Endothelial cell of umbilical vein (primary cell): Measurements from ENCODE around the gene PRKCD. TPM values are rescaled to one million over a fixed set of nuclear protein-coding genes. Genes with fewer than 3 reads are reported as not detected.

Experiments
- BruUV-seq: library from RNA; stranded (reverse); fragments of 400-500 nt; replicated peaks from 2 replicates; lab custom pipeline; 2021; lab: Mats Ljungman, UMichigan
- CTCF ChIA-PET: fragments of 300-600, 350-600 bp; sonication (Branson Sonifier 250); formaldehyde crosslinking; loops from one replicate; lab custom pipeline; 2021; ENCODE audit warnings: antibody characterized with exemption, inconsistent platforms; lab: Charles Lee
- POLR2A ChIA-PET: fragments of 300-600, 350-600 bp; sonication (Branson Sonifier 250); formaldehyde crosslinking; loops from one replicate; lab custom pipeline; 2021; ENCODE audit warnings: antibody characterized with exemption, inconsistent platforms; lab: Charles Lee
- DNase-seq: peaks from one replicate; pipeline ENCODE4 v3.0.0-alpha.2; 2011; ENCODE audit warnings: low read depth, low spot score
- FAIRE-seq: peaks from 2 replicates; lab custom pipeline; 2011; peaks lifted over from hg19 to GRCh38; lab: Jason Lieb, UNC
- H2AFZ ChIP-seq: 2 replicates; pipeline ENCODE4 v1.6.0; 2012; ENCODE audit warnings: low read depth, low read length, control low read depth, inconsistent platforms
- H3K27ac ChIP-seq: 2 replicates; pipeline ENCODE4 v1.5.1; 2011; ENCODE audit warnings: low read depth, mild to moderate bottlenecking, control low read depth, low read length, moderate library complexity; ENCODE audit not compliant: insufficient read depth
- H3K27me3 ChIP-seq, 2 experiments: 2 replicates each; pipeline versions ENCODE4 v1.6.0 to v1.6.1; 2011; ENCODE audit warnings: low read length in 2 of 2, mixed read lengths in 1 of 2; ENCODE audit not compliant: control insufficient read depth in 2 of 2, insufficient read depth in 2 of 2
- H3K36me3 ChIP-seq, 2 experiments: 2 replicates in 1 of 2; 3 replicates in 1 of 2; pipeline ENCODE4 v1.5.1; 2011; ENCODE audit warnings: low read length in 2 of 2, mild to moderate bottlenecking in 1 of 2, moderate library complexity in 1 of 2; ENCODE audit not compliant: control insufficient read depth in 2 of 2, insufficient read depth in 2 of 2; ENCODE audit errors: extremely low read depth in 1 of 2
- H3K4me1 ChIP-seq: 3 replicates; pipeline ENCODE4 v1.5.1; 2011; ENCODE audit warnings: mild to moderate bottlenecking, low read length; ENCODE audit not compliant: control insufficient read depth, insufficient read depth; ENCODE audit errors: extremely low read depth
- H3K4me2 ChIP-seq: 2 replicates; pipeline ENCODE4 v1.6.1; 2011; ENCODE audit warnings: low read length, control low read depth, mixed read lengths; ENCODE audit not compliant: insufficient read depth
- H3K4me3 ChIP-seq, 3 experiments: fragments of 200-600 bp in 1 of 3; sonication (generic), shearing (Covaris generic) in 1 of 3; replicated peaks in 1 of 3; 2 replicates each; pipeline ENCODE4 v1.5.1; 2011 to 2016; ENCODE audit warnings: control low read depth in 3 of 3, low read length in 3 of 3, mild to moderate bottlenecking in 2 of 3, inconsistent platforms in 1 of 3, low read depth in 1 of 3, moderate library complexity in 1 of 3; ENCODE audit not compliant: insufficient read depth in 1 of 3
- H3K79me2 ChIP-seq: 2 replicates; pipeline ENCODE4 v1.6.0; 2012; ENCODE audit warnings: low read length, inconsistent platforms; ENCODE audit not compliant: control insufficient read depth, insufficient read depth
- H3K9ac ChIP-seq: replicated peaks from 2 replicates; pipeline ENCODE3; 2011; ENCODE audit warnings: low read length, control low read depth; ENCODE audit not compliant: insufficient read depth; ENCODE audit errors: extremely low read depth
- H3K9me1 ChIP-seq: replicated peaks from 3 replicates; pipeline ENCODE4 v1.6.0; 2011; ENCODE audit warnings: mild to moderate bottlenecking, low read length; ENCODE audit not compliant: control insufficient read depth, insufficient read depth; ENCODE audit errors: extremely low read depth
- H3K9me3 ChIP-seq: replicated peaks from 2 replicates; pipeline ENCODE4 v1.5.1; 2012; ENCODE audit warnings: low read length, inconsistent platforms; ENCODE audit not compliant: control insufficient read depth, insufficient read depth
- H4K20me1 ChIP-seq: replicated peaks from 2 replicates; pipeline ENCODE3; 2011; ENCODE audit warnings: mild to moderate bottlenecking, low read length; ENCODE audit not compliant: control insufficient read depth, insufficient read depth; ENCODE audit errors: extremely low read depth
- CTCF ChIP-seq, 2 donors: IDR thresholded peaks; 1 replicate in 1 of 2; 2 replicates in 1 of 2; pipeline ENCODE4 v1.5.1; 2011; ENCODE audit warnings: low read length in 2 of 2, mild to moderate bottlenecking in 2 of 2, moderate library complexity in 2 of 2, control low read depth in 1 of 2, inconsistent platforms in 1 of 2, low read depth in 1 of 2; ENCODE audit not compliant: insufficient read depth in 1 of 2; ENCODE audit errors: extremely low read depth in 1 of 2
- EZH2 ChIP-seq: IDR thresholded peaks from 2 replicates; pipeline ENCODE4 v1.6.1; 2012; ENCODE audit warnings: borderline replicate concordance, low read depth, mild to moderate bottlenecking, moderate library complexity, low read length, inconsistent platforms; ENCODE audit not compliant: severe bottlenecking
- FOS ChIP-seq: IDR thresholded peaks from 2 replicates; pipeline ENCODE4 v1.6.1; 2011; ENCODE audit warnings: mild to moderate bottlenecking, low read length, moderate library complexity, borderline replicate concordance; ENCODE audit not compliant: insufficient read depth
- GATA2 ChIP-seq: IDR thresholded peaks from 2 replicates; pipeline ENCODE4 v1.7.0; 2011; ENCODE audit warnings: low read depth, mild to moderate bottlenecking, moderate library complexity, mixed read lengths, low read length; ENCODE audit not compliant: insufficient read length, insufficient read depth
- JUN ChIP-seq: IDR thresholded peaks from 2 replicates; pipeline ENCODE4 v1.6.1; 2011; ENCODE audit warnings: borderline replicate concordance, low read depth; ENCODE audit not compliant: insufficient read length, insufficient read depth
- MAX ChIP-seq: IDR thresholded peaks from 2 replicates; pipeline ENCODE4 v1.6.1; 2011; ENCODE audit not compliant: insufficient read depth, insufficient read length
- MYC ChIP-seq: IDR thresholded peaks from one replicate; pipeline ENCODE4 v1.6.1; 2011; ENCODE audit warnings: mild to moderate bottlenecking, low read depth, low read length
- POLR2A ChIP-seq: IDR thresholded peaks from 2 replicates; pipeline ENCODE4 v1.6.1; 2012; ENCODE audit warnings: low read depth, mild to moderate bottlenecking, control low read depth, low read length
- POLR2AphosphoS5 ChIP-seq: IDR thresholded peaks from 2 replicates; pipeline ENCODE4 v1.6.1; 2012; ENCODE audit warnings: low read depth, mild to moderate bottlenecking, control low read depth, low read length, moderate library complexity; ENCODE audit not compliant: insufficient read depth
- dilution Hi-C: fragments of 300-500 bp; cut with MboI; formaldehyde crosslinking; loops from one replicate; pipeline ENCODE4 v1.15.0; 2019; ENCODE audit warnings: low sequenced_read_pairs; ENCODE audit not compliant: extremely low pct_ligation_motif_present
- intact Hi-C: fragments of 100-400 bp; cut with micrococcal nuclease; formaldehyde crosslinking; loops from one replicate; pipeline ENCODE4 v1.10.0; 2022
- polyA plus RNA-seq, 4 experiments: library from polyadenylated mRNA; depleted of rRNA in 3 of 4; stranded (reverse) in 3 of 4; unstranded in 1 of 4; fragments of >200 nt; gene quantifications; 2 replicates each; pipeline versions ENCODE4 v1.2.1 to v1.2.3, GENCODE V29; 2011 to 2012; ENCODE audit warnings: missing spikeins in 1 of 4
- total RNA-seq: library from RNA; stranded (reverse); gene quantifications from 2 replicates; pipeline ENCODE4 v1.2.3, GENCODE V29; 2021

PRKCD gene
- total and polyA plus RNA-seq, 2 donors (not counting 3 experiments of a cell fraction or from before 2014, with no cell fraction given): 15.5 to 19.0 TPM

- DNase-seq (no peak), FAIRE-seq (no peak)
- H3K9me3 ChIP-seq: no peaks in the 10 kb centered on the region
- ChIA-PET POLR2A (no interaction called here), CTCF (interaction anchor here (1.2 to 5.3 kb wide), 3 partner anchors 57 to 83 kb away, joined by 3 to 23 read pairs (median 8); no protein-coding TSS in a partner anchor)
- no peak overlapping the region for H3K27ac ChIP-seq
- no peak overlapping the region for H2AFZ ChIP-seq
- no TSS peak for BruUV-seq
- H3K36me3 ChIP-seq: peaks cover 0 to 3% of the 10 kb centered on the region in 2 experiments
- H3K27me3 ChIP-seq: no peaks in the 10 kb centered on the region
- dilution Hi-C loops: no loop called here
- H3K4me3 ChIP-seq: no peak overlapping the region
- intact Hi-C loops: no loop called here
- no peak overlapping the region for H3K9ac ChIP-seq
- no peaks in the 10 kb centered on the region for H3K79me2 ChIP-seq
- no peak overlapping the region for H3K4me2 ChIP-seq
- no peaks in the 10 kb centered on the region for H4K20me1 ChIP-seq
- peaks cover 11% of the 10 kb centered on the region for H3K4me1 ChIP-seq
- H3K9me1 ChIP-seq: no peaks in the 10 kb centered on the region
- TF ChIP-seq POLR2A (no peak), EZH2 (no peak)
Observed at GRCh38 chr3:53191836-53192480, 30.9 kb downstream of the PRKCD start.

- intact Hi-C loops (no loop called here), dilution Hi-C loops (no loop called here)
- H2AFZ ChIP-seq: no peak overlapping the region
- H3K79me2 ChIP-seq: no peaks in the 10 kb centered on the region
- H3K4me2 ChIP-seq: no peak overlapping the region
- no peaks in the 10 kb centered on the region for H3K9me1 ChIP-seq
- no TSS peak for BruUV-seq
- no peaks in the 10 kb centered on the region for H3K9me3 ChIP-seq
- no peak overlapping the region for H3K4me3 ChIP-seq
- CTCF ChIA-PET: interaction anchor here (0.6 to 5.3 kb wide), 3 partner anchors 51 to 78 kb away, joined by 3 to 23 read pairs (median 8); no protein-coding TSS in a partner anchor
- DNase-seq (no peak), FAIRE-seq (no peak)
- H4K20me1 ChIP-seq: no peaks in the 10 kb centered on the region
- no peak for TF ChIP-seq MAX
- TF ChIP-seq POLR2A: no peak
- TF ChIP-seq MYC: no peak
- no peak for TF ChIP-seq POLR2AphosphoS5
- TF ChIP-seq GATA2: no peak
- no peak for TF ChIP-seq JUN
- TF ChIP-seq CTCF (IDR thresholded peaks at IDR 0.05; ENCODE audit: extremely low read depth in 1 of 2, insufficient read depth in 1 of 2, low read depth in 1 of 2, low read length in 2 of 2): no peak
- no peak for TF ChIP-seq FOS
- TF ChIP-seq EZH2: no peak
- H3K27me3 ChIP-seq: no peaks in the 10 kb centered on the region
- peaks cover 0 to 3% of the 10 kb centered on the region in 2 experiments for H3K36me3 ChIP-seq
- peaks cover 11% of the 10 kb centered on the region for H3K4me1 ChIP-seq
- no peak overlapping the region for H3K9ac ChIP-seq
- POLR2A ChIA-PET: no interaction called here
- no peak overlapping the region for H3K27ac ChIP-seq
Observed at GRCh38 chr3:53192608-53193007, 31.6 kb downstream of the PRKCD start.
